Amygdala (tissue), 56 donors: ENCODE measurements around the gene PCDHGA5.
"Not testable (repeated sequence)": the region's sequence is repeated elsewhere in the genome, so short reads cannot be mapped to it uniquely, and the experiment has no call there.

Experiments
- DNase-seq, 56 donors: peaks; one replicate each; lab custom pipeline; 2025; lab: John Stamatoyannopoulos, UW

Gene PCDHGA5

GRCh38 chr5:141383345-141383744 is 19.4 kb downstream of the PCDHGA5 start:
- DNase-seq, result no peak

GRCh38 chr5:141384471-141385267 is 20.7 kb downstream of the PCDHGA5 start:
- no peak for DNase-seq

- DNase-seq, result not testable (repeated sequence)
These were observed 23.8 kb downstream of the PCDHGA5 start, which contains the start of gene PCDHGB4 for GRCh38 chr5:141387557-141388311. PCDHGB4 (plus strand) TSS chr5:141387698; CDS start chr5:141387885, 187 bp downstream.

GRCh38 chr5:141388661-141389060 is 24.7 kb downstream of the PCDHGA5 start:
- DNase-seq, result no peak

- peak in 1 of 56 donors; percentile 12 for DNase-seq
These were observed 25.4 kb downstream of the PCDHGA5 start for GRCh38 chr5:141389153-141390042.

GRCh38 chr5:141392429-141393198 is 28.7 kb downstream of the PCDHGA5 start, which contains the start of gene PCDHGA8:
PCDHGA8 (plus strand) TSS chr5:141392633; CDS start chr5:141392814, 181 bp downstream.
- no peak for DNase-seq

GRCh38 chr5:141393267-141393666 is 29.3 kb downstream of the PCDHGA5 start:
- DNase-seq, result no peak

- not testable (repeated sequence) for DNase-seq
These were observed 30.6 kb downstream of the PCDHGA5 start for GRCh38 chr5:141394401-141395187.

- DNase-seq, result peak in 1 of 56 donors; percentile 17
These were observed 34.0 kb downstream of the PCDHGA5 start, which contains the start of gene PCDHGB5 for GRCh38 chr5:141397756-141398551. PCDHGB5 (plus strand) TSS chr5:141397947; CDS start chr5:141398128, 181 bp downstream.

- DNase-seq, result no peak
These were observed 34.6 kb downstream of the PCDHGA5 start for GRCh38 chr5:141398608-141399007.

- DNase-seq, result no peak
These were observed 35.7 kb downstream of the PCDHGA5 start for GRCh38 chr5:141399555-141400258.

- peak in 3 of 56 donors; percentile 10 to 50 (median 11) for DNase-seq
These were observed 38.7 kb downstream of the PCDHGA5 start, which contains the start of gene PCDHGA9 for GRCh38 chr5:141402553-141403243. PCDHGA9 (plus strand) TSS chr5:141402778; CDS start chr5:141402953, 175 bp downstream.

- DNase-seq, result no peak
These were observed 39.4 kb downstream of the PCDHGA5 start for GRCh38 chr5:141403387-141403786.

- not testable (repeated sequence) for DNase-seq
These were observed 44.0 kb downstream of the PCDHGA5 start, which contains the start of gene PCDHGB6 for GRCh38 chr5:141407790-141408505. PCDHGB6 (plus strand) TSS chr5:141408021; CDS start chr5:141408203, 182 bp downstream.

- DNase-seq, result no peak
These were observed 45.8 kb downstream of the PCDHGA5 start for GRCh38 chr5:141409598-141410306.
